A549 (cell line): Measurements from ENCODE around the gene CDH4. TPM values are rescaled to one million over a fixed set of nuclear protein-coding genes. Genes with fewer than 3 reads are reported as not detected.

Source experiments
- ATAC-seq, 2 experiments: fragments of 200-7000 bp in 1 of 2; fragments of >200 bp in 1 of 2; cut with Nextera tagmentation in 1 of 2; cut with Tn5 transposase in 1 of 2; 3 replicates each; pipeline versions ENCODE4 v1.8.0 to v1.9.1; 2018 to 2020; ENCODE audit warnings: mild to moderate bottlenecking in 1 of 2, moderate library complexity in 1 of 2
- CTCF ChIA-PET: fragments of 300-600 bp; sonication (Branson Sonifier 250); formaldehyde crosslinking; extraction: SDS; loops from one replicate; lab custom pipeline; 2021; ENCODE audit warnings: antibody characterized with exemption, inconsistent platforms; lab: Yijun Ruan, JAX
- POLR2A ChIA-PET: fragments of 350-600 bp; formaldehyde crosslinking; extraction: SDS; loops from one replicate; lab custom pipeline; 2021; ENCODE audit warnings: antibody characterized with exemption, inconsistent platforms; lab: Yijun Ruan, JAX
- DNase-seq, 2 experiments: peaks; one replicate each; pipeline versions ENCODE4 v3.0.0 to v3.0.0-alpha.2; 2011 to 2016; ENCODE audit warnings: low read depth in 1 of 2, low spot score in 1 of 2
- FAIRE-seq: peaks from 2 replicates; lab custom pipeline; 2011; peaks lifted over from hg19 to GRCh38; lab: Jason Lieb, UNC
- H3K27ac ChIP-seq, 2 experiments: fragments of >200 bp; sonication (Bioruptor Twin); formaldehyde crosslinking; 3 replicates each; pipeline ENCODE4 v1.5.1; 2016 to 2017
- H3K4me1 ChIP-seq: fragments of >200 bp; sonication (Bioruptor Twin); formaldehyde crosslinking; 3 replicates; pipeline ENCODE4 v1.6.1; 2016
- H3K4me2 ChIP-seq: fragments of >200 bp; sonication (Bioruptor Twin); formaldehyde crosslinking; 3 replicates; pipeline ENCODE4 v1.6.1; 2016
- H3K4me3 ChIP-seq: fragments of >200 bp; sonication (Bioruptor Twin); formaldehyde crosslinking; 3 replicates; pipeline ENCODE4 v1.5.1; 2016
- H3K9me3 ChIP-seq: fragments of >200 bp; sonication (Bioruptor Twin); formaldehyde crosslinking; 3 replicates; pipeline ENCODE4 v1.6.1; 2016
- ATOH8 ChIP-seq: fragments of 250-450 bp; sonication (Bioruptor Pico); IDR thresholded peaks from 2 replicates; pipeline ENCODE4 v1.5.0; 2020; ENCODE audit warnings: low read depth, mild to moderate bottlenecking, moderate library complexity
- CHD4 ChIP-seq: fragments of 200-600 bp; sonication (generic); IDR thresholded peaks from 2 replicates; pipeline ENCODE4 v1.6.1; 2016; ENCODE audit warnings: antibody characterized with exemption, mild to moderate bottlenecking, borderline replicate concordance
- CTCF ChIP-seq: fragments of >200 bp; sonication (Bioruptor Twin); formaldehyde crosslinking; IDR thresholded peaks from 3 replicates; pipeline ENCODE4 v1.5.1; 2016
- EHF ChIP-seq: fragments of 250-450 bp; sonication (Bioruptor Pico); IDR thresholded peaks from 2 replicates; pipeline ENCODE4 v1.5.0; 2020; ENCODE audit warnings: mild to moderate bottlenecking
- ELK1 ChIP-seq: fragments of 150-350 bp; IDR thresholded peaks from 2 replicates; pipeline ENCODE4 v1.6.1; 2014; ENCODE audit warnings: low read depth, mild to moderate bottlenecking, low read length
- ESRRA ChIP-seq: fragments of 150-350 bp; IDR thresholded peaks from 2 replicates; pipeline ENCODE4 v1.6.1; 2014; ENCODE audit warnings: mild to moderate bottlenecking, low read length, borderline replicate concordance
- GATA3 ChIP-seq: IDR thresholded peaks from 2 replicates; pipeline ENCODE4 v1.6.1; 2012; ENCODE audit warnings: borderline replicate concordance
- HEYL ChIP-seq: fragments of 250-450 bp; sonication (Bioruptor Pico); IDR thresholded peaks from 2 replicates; pipeline ENCODE4 v1.8.0; 2021; ENCODE audit warnings: mild to moderate bottlenecking, moderate library complexity
- HOXB13 ChIP-seq: fragments of 250-450 bp; sonication (Bioruptor Pico); IDR thresholded peaks from 2 replicates; pipeline ENCODE4 v1.5.0; 2020; ENCODE audit warnings: low read depth, mild to moderate bottlenecking, moderate library complexity
- HOXB5 ChIP-seq: fragments of 250-450 bp; sonication (Bioruptor Pico); IDR thresholded peaks from 2 replicates; pipeline ENCODE4 v1.5.0; 2020; ENCODE audit warnings: mild to moderate bottlenecking, moderate library complexity
- JUN ChIP-seq, 2 experiments: fragments of >200 bp; sonication (Bioruptor Twin); formaldehyde crosslinking; IDR thresholded peaks; 2 replicates in 1 of 2; 3 replicates in 1 of 2; pipeline ENCODE4 v1.6.1; 2016 to 2017
- KDM1A ChIP-seq: fragments of 200-600 bp; sonication (generic); IDR thresholded peaks from 2 replicates; pipeline ENCODE4 v1.6.1; 2016; ENCODE audit warnings: low read depth, mild to moderate bottlenecking
- KDM5A ChIP-seq: fragments of 200-600 bp; sonication (generic); IDR thresholded peaks from 2 replicates; pipeline ENCODE4 v1.6.1; 2016; ENCODE audit warnings: antibody characterized with exemption, mild to moderate bottlenecking
- MAZ ChIP-seq: fragments of 150-350 bp; IDR thresholded peaks from 2 replicates; pipeline ENCODE4 v1.6.1; 2014; ENCODE audit warnings: antibody characterized with exemption, low read depth, low read length, borderline replicate concordance
- MYC ChIP-seq: IDR thresholded peaks from 2 replicates; pipeline ENCODE4 v1.6.1; 2012; ENCODE audit warnings: mild to moderate bottlenecking, inconsistent platforms, low read length, improper control_type of control experiment, borderline replicate concordance
- NR3C1 ChIP-seq: fragments of >200 bp; sonication (Bioruptor Twin); formaldehyde crosslinking; IDR thresholded peaks from 3 replicates; pipeline ENCODE4 v1.6.1; 2017
- POLR2AphosphoS2 ChIP-seq: conservative IDR thresholded peaks from 2 replicates; pipeline ENCODE4 v1.6.1; 2012; ENCODE audit warnings: low read length, improper control_type of control experiment, inconsistent platforms
- RAD21 ChIP-seq, 2 experiments: fragments of >200 bp in 1 of 2; sonication (Bioruptor Twin) in 1 of 2; formaldehyde crosslinking in 1 of 2; IDR thresholded peaks in 1 of 2; conservative IDR thresholded peaks in 1 of 2; 2 replicates in 1 of 2; 3 replicates in 1 of 2; pipeline ENCODE4 v1.6.1; 2012 to 2018; ENCODE audit warnings: inconsistent platforms in 1 of 2
- SMC3 ChIP-seq: fragments of >200 bp; sonication (Bioruptor Twin); formaldehyde crosslinking; IDR thresholded peaks from 3 replicates; pipeline ENCODE4 v1.6.1; 2018; ENCODE audit warnings: inconsistent platforms
- TFCP2L1 ChIP-seq: fragments of 250-450 bp; sonication (Bioruptor Pico); IDR thresholded peaks from 2 replicates; pipeline ENCODE4 v1.5.0; 2021; ENCODE audit warnings: mild to moderate bottlenecking
- USF2 ChIP-seq: fragments of 450-650 bp; IDR thresholded peaks from 2 replicates; pipeline ENCODE4 v1.6.1; 2014; ENCODE audit warnings: antibody characterized with exemption
- ZC3H11A ChIP-seq: fragments of 450-650 bp; IDR thresholded peaks from 2 replicates; pipeline ENCODE4 v1.6.1; 2014; ENCODE audit warnings: antibody characterized with exemption, mild to moderate bottlenecking
- ZFP36 ChIP-seq: fragments of 450-650 bp; IDR thresholded peaks from 2 replicates; pipeline ENCODE4 v1.6.1; 2014; ENCODE audit warnings: borderline replicate concordance; ENCODE audit not compliant: partially characterized antibody
- ZNF302 ChIP-seq: fragments of 250-450 bp; sonication (Bioruptor Pico); IDR thresholded peaks from 2 replicates; pipeline ENCODE4 v1.9.0; 2021; ENCODE audit warnings: inconsistent platforms, mild to moderate bottlenecking, moderate library complexity
- ZSCAN20 ChIP-seq: fragments of 250-450 bp; sonication (Bioruptor Pico); IDR thresholded peaks from 2 replicates; pipeline ENCODE4 v1.8.0; 2022; ENCODE audit warnings: mild to moderate bottlenecking, moderate library complexity
- WGBS: methylation state at CpG from one replicate; pipeline ENCODE4 v1.1.6; 2017; ENCODE audit errors: missing lambda C conversion rate; 5-methylcytosine and 5-hydroxymethylcytosine counted together
- polyA plus RNA-seq, 4 experiments: library from polyadenylated mRNA; depleted of rRNA in 3 of 4; stranded (reverse); fragments of >200 nt; fragmentation: RNase III in 1 of 4; extraction: RNeasy Plus Mini Kit Qiagen cat#74134 plus additional on column Dnase treatment in 1 of 4; gene quantifications; 2 replicates in 3 of 4; 3 replicates in 1 of 4; pipeline ENCODE4 v1.2.3, GENCODE V29; 2011 to 2017

Gene CDH4
- polyA plus RNA-seq, 2 of the 4 experiments (the other 2 are of a cell fraction) = 3.4 to 10.3 TPM

- CTCF ChIA-PET = interaction anchor here (1.2 kb wide), 1 partner anchor 24 kb away, joined by 3 read pairs; no protein-coding TSS in a partner anchor
- POLR2A ChIA-PET = no interaction called here
- H3K9me3 ChIP-seq = no peaks in the 10 kb centered on the region
- no peak overlapping the region for H3K4me3 ChIP-seq
- ATAC-seq (no peak), DNase-seq (no peak), FAIRE-seq (no peak)
- no peak for TF ChIP-seq ELK1
- no peak for TF ChIP-seq EHF (CRISPR knock-in tag)
- no peak for TF ChIP-seq GATA3
- no peak for TF ChIP-seq HEYL (CRISPR knock-in tag)
- TF ChIP-seq KDM1A = no peak
- TF ChIP-seq ZC3H11A = no peak
- no peak for TF ChIP-seq ZFP36
- TF ChIP-seq JUN (IDR thresholded peaks at IDR 0.05) = no peak
- TF ChIP-seq ZNF302 (CRISPR knock-in tag) = no peak
- TF ChIP-seq HOXB13 (CRISPR knock-in tag) = no peak
- no peak for TF ChIP-seq HOXB5 (CRISPR knock-in tag)
- no peak for TF ChIP-seq MAZ
- TF ChIP-seq CTCF = no peak
- no peak for TF ChIP-seq KDM5A
- no peak for TF ChIP-seq RAD21 (conservative IDR thresholded peaks at IDR 0.05 in 1 of 2, IDR thresholded peaks at IDR 0.05 in 1 of 2)
- no peak overlapping the region for H3K4me2 ChIP-seq
- H3K27ac ChIP-seq = no peak overlapping the region
- WGBS = 86% methylated on average over 35 of the region's 35 CpGs
- no peaks in the 10 kb centered on the region for H3K4me1 ChIP-seq
These were observed 293.1 kb downstream of the CDH4 start for GRCh38 chr20:61544910-61545889.

- 94% methylated on average over 12 of the region's 12 CpGs for WGBS
- Histone ChIP-seq H3K4me2 (no peak overlapping the region), H3K27ac (no peak overlapping the region), H3K4me1 (no peaks in the 10 kb centered on the region), H3K4me3 (no peak overlapping the region), H3K9me3 (no peaks in the 10 kb centered on the region)
- FAIRE-seq (no peak), ATAC-seq (no peak), DNase-seq (no peak)
- CTCF ChIA-PET = no interaction called here
- TF ChIP-seq RAD21 (conservative IDR thresholded peaks at IDR 0.05 in 1 of 2, IDR thresholded peaks at IDR 0.05 in 1 of 2) (no peak), MYC (no peak)
- POLR2A ChIA-PET = no interaction called here
These were observed 294.6 kb downstream of the CDH4 start for GRCh38 chr20:61546641-61547040.

- no peak overlapping the region for H3K4me3 ChIP-seq
- ChIA-PET CTCF (no interaction called here), POLR2A (no interaction called here)
- ATAC-seq = no peak
- H3K4me1 ChIP-seq = no peaks in the 10 kb centered on the region
- FAIRE-seq = no peak
- no peaks in the 10 kb centered on the region for H3K9me3 ChIP-seq
- H3K27ac ChIP-seq = no peak overlapping the region
- DNase-seq = no peak
- 80% methylated on average over 4 of the region's 4 CpGs for WGBS
- TF ChIP-seq ESRRA (no peak), ZC3H11A (no peak), MYC (no peak), SMC3 (no peak), USF2 (no peak), KDM5A (no peak), TFCP2L1 (CRISPR knock-in tag) (no peak), CHD4 (no peak), ATOH8 (CRISPR knock-in tag) (no peak), KDM1A (no peak), NR3C1 (no peak), POLR2AphosphoS2 (no peak), ZSCAN20 (CRISPR knock-in tag) (no peak), CTCF (no peak)
- no peak overlapping the region for H3K4me2 ChIP-seq
These were observed 296.0 kb downstream of the CDH4 start for GRCh38 chr20:61548069-61548468.
